GM04504 (cell line): ENCODE results near the gene GPR68.
"Not testable (repeated sequence)": the region's sequence is repeated elsewhere in the genome, so short reads cannot be mapped to it uniquely, and the experiment has no call there.

ENCODE experiments used
- DNase-seq: peaks from one replicate; pipeline ENCODE4 v3.0.0-alpha.2; 2012; ENCODE audit warnings: low read depth

Gene GPR68

GRCh38 chr14:91190853-91191252, 53.7 kb downstream of the GPR68 start:
- no peak for DNase-seq

GRCh38 chr14:91187271-91187670, 57.2 kb downstream of the GPR68 start:
- no peak for DNase-seq

- DNase-seq, result no peak
Observed at GRCh38 chr14:91186515-91187066, 57.9 kb downstream of the GPR68 start.

- peak; percentile 24 for DNase-seq
Observed at GRCh38 chr14:91185721-91186120, 58.8 kb downstream of the GPR68 start.

GRCh38 chr14:91184559-91184958, 59.9 kb downstream of the GPR68 start:
- DNase-seq, result no peak

- DNase-seq, result not testable (repeated sequence)
Observed at GRCh38 chr14:91182753-91183152, 61.8 kb downstream of the GPR68 start.
